ENCODE data around the gene C16orf96.
A peak's percentile ranks its signal among the peaks of the same experiment; 100 is the strongest.

Gene C16orf96

GRCh38 chr16:4535627-4536108, 20.5 kb upstream of the C16orf96 start:
- TF ChIP-seq CTCF (IDR thresholded peaks at IDR 0.05; ENCODE audit: low read depth, low read length) = no peak
- no peak for DNase-seq (ENCODE audit: extremely low read depth, low read depth)

DNA sequence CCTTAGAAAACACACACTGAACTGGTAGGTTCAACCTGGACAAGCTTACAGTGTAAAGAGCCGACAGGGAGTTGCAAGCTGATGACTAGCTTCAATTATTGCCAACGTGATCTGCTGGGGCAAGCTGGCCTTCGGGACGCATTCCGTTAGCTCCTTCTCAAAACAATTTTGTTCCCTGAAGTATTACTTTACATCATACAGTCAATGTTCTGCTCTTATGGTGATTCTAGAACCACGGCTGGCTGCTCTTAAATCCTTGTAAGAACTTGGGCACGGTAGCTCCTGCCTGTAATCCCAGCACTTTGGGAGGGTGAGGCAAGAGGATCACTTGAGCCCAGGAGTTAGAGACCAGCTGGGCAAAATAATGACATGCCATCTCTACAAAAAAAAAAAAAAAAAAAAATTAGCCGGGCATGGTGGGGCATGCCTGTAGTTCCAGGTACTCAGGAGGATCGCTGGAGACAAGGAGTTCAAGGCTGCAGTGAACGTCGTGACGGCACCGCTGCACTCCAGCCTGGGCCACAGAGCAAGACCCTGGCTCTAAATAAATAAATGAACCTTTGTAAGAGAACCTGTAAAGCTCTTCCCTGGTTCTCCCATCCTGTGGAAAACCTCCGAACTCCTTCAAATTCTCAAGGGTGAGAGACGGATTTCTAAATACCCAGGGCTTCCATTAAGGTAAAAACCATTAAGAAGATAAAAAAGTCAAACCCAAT, 19.6 kb upstream of the C16orf96 start:
- TF ChIP-seq CTCF (IDR thresholded peaks at IDR 0.05; ENCODE audit: low read depth, low read length) = no peak
- DNase-seq (ENCODE audit: extremely low read depth, low read depth) = no peak

- DNase-seq (ENCODE audit: extremely low read depth, low read depth) = no peak
- no peak for TF ChIP-seq CTCF (IDR thresholded peaks at IDR 0.05; ENCODE audit: low read depth, low read length)
These were observed 18.5 kb upstream of the C16orf96 start for GRCh38 chr16:4537376-4538343.

- TF ChIP-seq CTCF (IDR thresholded peaks at IDR 0.05; ENCODE audit: low read depth, low read length) = no peak
- peak; percentile 81 for DNase-seq (ENCODE audit: extremely low read depth, low read depth)
These were observed 17.5 kb upstream of the C16orf96 start, which contains the start of gene CDIP1 for GRCh38 chr16:4538350-4539235. Gene CDIP1, minus strand, starts transcription at chr16:4538773. Its CDS starts 24,643 bp downstream, at chr16:4514130.

GRCh38 chr16:4539716-4540284, 16.3 kb upstream of the C16orf96 start:
- no peak for TF ChIP-seq CTCF (IDR thresholded peaks at IDR 0.05; ENCODE audit: low read depth, low read length)
- DNase-seq (ENCODE audit: extremely low read depth, low read depth) = no peak

- no peak for TF ChIP-seq CTCF (IDR thresholded peaks at IDR 0.05; ENCODE audit: low read depth, low read length)
- DNase-seq (ENCODE audit: extremely low read depth, low read depth) = no peak
These were observed 11.7 kb upstream of the C16orf96 start for GRCh38 chr16:4544473-4544872.

Data from AG09319 (cell line).